ENCODE measurements around the gene SLC35B4.

SLC35B4 gene

DNA sequence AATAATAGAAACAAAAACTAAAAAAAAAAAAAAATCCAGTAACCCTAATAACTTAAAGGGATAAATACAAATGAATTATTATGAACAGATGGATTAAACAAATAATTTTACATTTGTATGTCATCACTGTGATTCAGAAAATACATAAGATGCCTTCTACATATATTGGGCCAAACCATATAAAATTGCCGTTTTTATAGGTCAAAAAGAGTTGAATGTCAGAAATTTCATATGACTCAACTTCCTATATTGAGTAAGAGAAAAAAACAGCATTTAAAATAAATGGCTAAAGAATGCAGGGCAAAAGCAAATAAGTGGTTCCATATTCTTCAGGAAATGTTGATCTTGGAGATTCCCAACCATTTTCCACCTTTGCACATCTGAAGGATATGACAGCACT lies 9.4 kb downstream of the SLC35B4 start:
- Mint-ChIP-seq H3K9me3 (no peaks in the 10 kb centered on the region), H3K27ac (no peak overlapping the region), H3K4me1 (no peaks in the 10 kb centered on the region), H3K27me3 (ENCODE audit: low read depth) (no peaks in the 10 kb centered on the region), H3K36me3 (ENCODE audit: low read depth) (peaks cover 58% of the 10 kb centered on the region), H3K4me3 (no peak overlapping the region)
- TF ChIP-seq, protein P1, sequence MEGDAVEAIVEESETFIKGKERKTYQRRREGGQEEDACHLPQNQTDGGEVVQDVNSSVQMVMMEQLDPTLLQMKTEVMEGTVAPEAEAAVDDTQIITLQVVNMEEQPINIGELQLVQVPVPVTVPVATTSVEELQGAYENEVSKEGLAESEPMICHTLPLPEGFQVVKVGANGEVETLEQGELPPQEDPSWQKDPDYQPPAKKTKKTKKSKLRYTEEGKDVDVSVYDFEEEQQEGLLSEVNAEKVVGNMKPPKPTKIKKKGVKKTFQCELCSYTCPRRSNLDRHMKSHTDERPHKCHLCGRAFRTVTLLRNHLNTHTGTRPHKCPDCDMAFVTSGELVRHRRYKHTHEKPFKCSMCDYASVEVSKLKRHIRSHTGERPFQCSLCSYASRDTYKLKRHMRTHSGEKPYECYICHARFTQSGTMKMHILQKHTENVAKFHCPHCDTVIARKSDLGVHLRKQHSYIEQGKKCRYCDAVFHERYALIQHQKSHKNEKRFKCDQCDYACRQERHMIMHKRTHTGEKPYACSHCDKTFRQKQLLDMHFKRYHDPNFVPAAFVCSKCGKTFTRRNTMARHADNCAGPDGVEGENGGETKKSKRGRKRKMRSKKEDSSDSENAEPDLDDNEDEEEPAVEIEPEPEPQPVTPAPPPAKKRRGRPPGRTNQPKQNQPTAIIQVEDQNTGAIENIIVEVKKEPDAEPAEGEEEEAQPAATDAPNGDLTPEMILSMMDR (IDR thresholded peaks at IDR 0.05; ENCODE audit: unreplicated experiment in 3 of 3), result no peak

DNA sequence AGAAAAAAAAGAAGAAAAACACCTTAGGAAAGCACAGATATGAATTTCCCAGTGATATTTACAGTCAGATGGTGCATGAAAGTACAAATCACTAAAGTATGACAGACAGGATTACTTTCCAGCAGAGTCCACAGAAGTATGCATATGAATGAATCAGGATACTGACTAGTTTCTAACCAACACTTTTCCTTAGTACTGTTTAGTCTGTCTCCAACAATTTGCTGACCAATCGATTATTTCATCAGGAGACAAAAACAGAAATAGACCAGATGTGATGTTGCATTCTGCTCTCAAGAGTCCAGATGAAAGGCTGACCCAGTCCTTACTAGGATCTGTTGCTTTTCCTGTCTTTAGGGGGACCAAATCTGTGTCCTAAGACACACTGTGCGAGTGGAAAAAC lies 14.6 kb downstream of the SLC35B4 start:
- Mint-ChIP-seq H3K4me1 (no peaks in the 10 kb centered on the region), H3K27ac (peak overlapping the region in 2 of 3 experiments; percentile 47 to 71), H3K4me3 (no peak overlapping the region), H3K36me3 (ENCODE audit: low read depth) (peaks cover 74% of the 10 kb centered on the region), H3K27me3 (ENCODE audit: low read depth) (no peaks in the 10 kb centered on the region), H3K9me3 (no peaks in the 10 kb centered on the region)
- TF ChIP-seq, protein P1 (IDR thresholded peaks at IDR 0.05; ENCODE audit: unreplicated experiment in 3 of 3), result no peak

DNA sequence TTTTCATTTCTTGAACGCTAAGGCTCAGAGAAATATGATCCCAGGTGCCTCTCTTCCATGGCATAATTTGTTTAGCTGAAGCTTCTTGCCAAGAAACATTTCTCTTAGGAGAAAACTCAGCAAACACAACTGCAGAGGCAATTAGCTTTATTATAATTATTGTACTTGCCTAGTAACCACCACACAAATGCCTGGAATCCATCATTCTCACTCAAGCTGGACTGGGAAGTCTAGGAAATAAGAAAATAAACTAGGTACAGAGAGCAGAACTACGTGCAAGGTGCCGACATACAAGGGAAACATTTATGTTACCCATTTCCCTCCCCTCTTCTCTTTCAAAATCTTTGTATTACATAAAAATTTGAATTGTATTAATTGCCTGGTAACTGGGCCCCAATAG lies 15.1 kb downstream of the SLC35B4 start:
- Mint-ChIP-seq H3K4me1 (no peaks in the 10 kb centered on the region), H3K4me3 (no peak overlapping the region), H3K27ac (peak overlapping the region; percentile 18 to 71 (median 47)), H3K36me3 (ENCODE audit: low read depth) (peaks cover 76% of the 10 kb centered on the region), H3K9me3 (no peaks in the 10 kb centered on the region), H3K27me3 (ENCODE audit: low read depth) (no peaks in the 10 kb centered on the region)
- TF ChIP-seq, protein P1 (IDR thresholded peaks at IDR 0.05; ENCODE audit: unreplicated experiment in 3 of 3), result no peak

DNA sequence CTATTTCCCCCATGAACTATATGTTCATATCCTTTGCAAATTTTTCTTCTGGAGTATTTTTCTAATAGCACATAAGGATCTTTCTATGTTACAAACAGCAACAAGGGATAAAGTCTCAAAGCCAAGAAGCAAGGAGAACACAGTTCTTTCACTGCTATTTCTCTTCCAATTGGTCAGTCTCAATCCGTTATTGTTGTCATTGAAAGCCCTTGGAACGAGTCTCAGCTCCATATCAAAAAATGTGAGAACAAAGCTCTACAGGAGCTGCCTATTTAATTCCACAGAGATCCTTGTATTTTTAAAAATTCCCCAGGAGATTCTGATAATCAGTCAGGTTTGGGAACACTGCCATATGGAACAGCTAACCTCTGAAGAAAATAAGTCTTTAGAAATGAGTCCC lies 15.7 kb downstream of the SLC35B4 start:
- Mint-ChIP-seq H3K9me3 (no peaks in the 10 kb centered on the region), H3K4me3 (no peak overlapping the region), H3K27ac (peak overlapping the region in 1 of 3 experiments; percentile 18), H3K36me3 (ENCODE audit: low read depth) (peaks cover 74% of the 10 kb centered on the region), H3K27me3 (ENCODE audit: low read depth) (no peaks in the 10 kb centered on the region), H3K4me1 (no peaks in the 10 kb centered on the region)
- TF ChIP-seq, protein P1 (IDR thresholded peaks at IDR 0.05; ENCODE audit: unreplicated experiment in 3 of 3), result no peak

DNA sequence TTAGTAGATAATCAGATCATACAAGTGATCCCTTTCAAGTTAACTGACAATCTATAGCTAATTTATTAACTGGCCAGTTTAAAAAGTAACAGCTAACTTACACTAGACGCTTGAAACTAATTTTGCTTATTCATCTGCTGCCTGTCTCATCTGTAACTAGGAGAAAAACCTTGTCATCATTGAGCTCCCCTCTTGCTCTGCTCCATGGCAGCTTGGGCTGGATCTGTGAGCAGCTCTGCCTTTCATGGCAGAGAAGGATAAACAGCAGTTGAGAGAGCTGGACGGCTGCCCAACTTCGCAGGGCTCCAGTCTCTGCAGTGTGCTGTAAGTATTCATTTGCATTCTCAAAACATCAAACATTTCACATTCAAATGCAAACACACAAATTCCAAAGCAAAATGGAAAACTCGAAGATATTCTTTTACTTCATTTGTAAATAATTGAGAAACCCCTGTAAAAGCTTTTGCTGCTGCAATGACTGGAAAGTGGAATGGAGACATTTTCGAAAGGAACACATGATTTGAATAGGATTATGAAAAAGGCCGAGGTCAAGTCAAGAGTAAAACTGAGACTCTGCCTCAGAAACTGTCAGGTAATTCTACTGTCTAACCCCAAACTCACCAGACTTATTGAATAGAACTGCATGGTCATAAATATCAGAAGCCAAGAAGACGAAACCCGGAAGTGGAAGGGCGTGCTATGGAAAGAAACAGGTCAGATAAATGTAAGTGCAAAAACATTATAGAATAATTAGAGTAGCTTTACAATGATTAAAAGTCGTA lies 17.6 kb downstream of the SLC35B4 start:
- Mint-ChIP-seq H3K27ac (peak overlapping the region; percentile 1 to 40 (median 27)), H3K9me3 (no peaks in the 10 kb centered on the region)

More for the DNA sequence above, 17.6 kb downstream of the SLC35B4 start:
- no peaks in the 10 kb centered on the region for H3K4me1 Mint-ChIP-seq
- H3K36me3 Mint-ChIP-seq (ENCODE audit: low read depth), result peaks cover 79% of the 10 kb centered on the region
- no peak overlapping the region for H3K4me3 Mint-ChIP-seq
- no peaks in the 10 kb centered on the region for H3K27me3 Mint-ChIP-seq (ENCODE audit: low read depth)
- TF ChIP-seq, protein P1 (IDR thresholded peaks at IDR 0.05; ENCODE audit: unreplicated experiment in 3 of 3), result no peak

All from nephron (organoid).